SKM-1 treated with dmso at 0.1 percent for 144 hours (cell line): ENCODE results near the gene IL12RB1.
A peak's percentile ranks its signal among the peaks of the same experiment; 100 is the strongest.
"Not testable (repeated sequence)": the region's sequence is repeated elsewhere in the genome, so short reads cannot be mapped to it uniquely, and the experiment has no call there.

ENCODE experiments used
- DNase-seq: peaks from one replicate; lab custom pipeline; 2025; ENCODE audit not compliant: unreplicated experiment; lab: John Stamatoyannopoulos, UW

The IL12RB1 gene

GRCh38 chr19:18112989-18113478 lies 26.3 kb upstream of the IL12RB1 start:
- peak; percentile 86 for DNase-seq

DNA sequence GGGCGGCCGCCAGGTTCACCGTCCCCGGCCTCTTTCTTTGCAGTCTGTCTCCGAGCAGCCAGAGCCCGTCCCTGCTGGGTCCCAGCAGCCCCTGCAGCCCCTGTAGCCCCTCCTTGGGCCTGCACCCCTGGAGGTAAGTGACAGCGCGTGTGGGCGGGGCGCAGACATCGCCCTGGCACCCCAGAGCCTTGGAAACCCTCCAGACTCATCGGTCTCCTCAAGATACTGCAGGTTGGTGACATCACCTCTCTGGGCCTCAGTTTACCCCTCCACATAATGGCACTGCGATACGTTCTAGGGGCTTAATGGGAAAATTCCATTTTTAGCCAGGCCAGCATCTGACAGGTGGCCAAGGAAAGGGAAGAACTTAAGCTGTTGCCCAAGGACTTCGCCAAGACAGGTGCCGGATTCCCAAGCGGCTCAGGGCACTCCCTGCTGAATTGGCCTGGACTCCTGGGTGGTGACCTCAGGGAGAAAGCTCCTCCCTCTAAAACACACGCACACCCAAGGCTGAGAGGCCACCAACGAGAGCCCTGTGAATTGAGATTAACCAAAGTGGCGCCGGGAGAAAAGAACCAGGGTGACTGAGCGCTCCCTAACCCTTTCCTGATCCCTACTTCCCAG lies 24.0 kb upstream of the IL12RB1 start:
- no peak for DNase-seq

DNA sequence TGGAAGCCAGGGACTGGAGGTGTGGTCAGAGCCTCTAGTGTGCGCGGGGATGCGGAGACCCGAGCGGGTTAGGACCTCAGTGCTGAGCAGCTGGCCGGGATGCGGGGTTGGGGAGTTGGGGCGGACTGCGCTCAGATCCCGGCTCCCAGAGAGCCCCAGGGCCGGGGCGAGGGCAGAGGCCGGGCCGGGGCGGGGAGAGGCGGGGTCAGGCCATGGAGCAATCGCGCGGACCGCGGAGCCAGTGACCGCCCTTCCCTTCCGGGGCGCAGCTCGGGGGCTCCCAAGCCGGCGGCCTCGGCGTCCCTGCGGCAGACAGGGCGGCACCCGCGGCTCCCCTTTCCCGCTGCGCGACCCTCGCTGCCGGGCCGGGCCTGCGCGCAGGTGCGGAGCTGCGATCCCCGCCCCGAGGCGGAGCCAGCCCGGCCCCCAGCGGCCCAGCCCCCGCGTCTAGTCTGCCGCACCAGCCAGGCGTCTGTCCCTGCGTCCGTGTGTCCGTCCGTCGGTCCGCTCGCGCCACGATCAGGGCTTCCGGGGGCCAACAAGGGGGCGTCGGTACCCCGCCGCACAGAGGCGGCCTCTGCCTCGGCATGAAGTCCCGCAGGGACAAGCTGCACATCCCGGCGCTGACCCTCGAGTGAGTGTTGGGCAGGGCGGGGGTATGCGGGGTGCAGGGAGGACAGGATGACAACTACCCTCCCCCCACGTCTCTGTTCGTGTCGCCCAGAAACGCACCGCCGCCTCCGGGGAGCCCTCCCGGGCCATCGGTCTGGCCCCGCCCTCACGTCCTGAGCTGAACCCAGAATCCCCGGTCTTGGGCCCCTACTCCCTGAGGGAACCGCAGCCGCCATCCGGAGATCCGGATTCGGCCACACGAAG lies 23.2 kb upstream of the IL12RB1 start:
- peak; percentile 34 for DNase-seq

GRCh38 chr19:18109341-18109732 lies 22.6 kb upstream of the IL12RB1 start:
- no peak for DNase-seq

DNA sequence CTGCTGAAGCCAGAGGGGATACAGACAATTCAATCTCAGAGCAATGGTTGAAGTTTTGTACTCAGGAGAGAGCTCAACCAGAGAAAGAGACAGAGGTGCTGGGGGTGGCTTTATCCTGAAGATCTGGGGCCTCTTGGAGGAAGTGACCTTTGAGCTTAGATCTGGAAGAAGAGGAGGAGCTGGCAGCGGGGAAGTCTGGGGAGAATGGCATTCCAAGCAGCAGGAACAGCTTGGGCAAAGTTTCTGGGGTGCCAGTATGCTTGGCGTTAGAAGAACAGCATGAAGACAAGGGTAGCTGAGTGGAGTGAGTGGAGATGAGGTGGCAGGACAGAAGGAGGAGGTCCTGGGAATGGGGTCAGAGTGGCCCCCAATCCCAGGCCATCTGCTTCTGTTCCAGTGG lies 22.2 kb upstream of the IL12RB1 start:
- no peak for DNase-seq

- no peak for DNase-seq
Observed at GRCh38 chr19:18107235-18107634, 20.5 kb upstream of the IL12RB1 start.

DNA sequence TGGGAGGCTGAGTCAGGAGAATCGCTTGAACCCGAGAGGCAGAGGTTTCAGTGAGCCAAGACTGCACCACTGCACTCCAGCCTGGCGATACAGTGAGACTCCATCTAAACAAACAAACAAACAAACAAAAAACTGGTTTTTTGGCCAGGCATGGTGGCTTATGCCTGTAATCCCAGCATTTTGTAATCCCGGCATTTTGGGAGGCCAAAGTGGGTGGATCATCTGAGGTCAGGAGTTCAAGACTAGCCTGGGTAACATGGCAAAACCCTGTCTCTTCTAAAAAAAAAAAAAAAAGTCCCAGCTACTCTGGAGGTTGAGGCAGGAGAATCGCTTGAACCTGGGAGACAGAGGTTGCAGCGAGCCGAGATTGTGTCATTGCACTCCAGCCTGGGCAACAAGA lies 18.5 kb upstream of the IL12RB1 start:
- DNase-seq: not testable (repeated sequence)

GRCh38 chr19:18104793-18105131 lies 18.0 kb upstream of the IL12RB1 start:
- no peak for DNase-seq

- no peak for DNase-seq
Observed at GRCh38 chr19:18102916-18103542, 16.3 kb upstream of the IL12RB1 start.

DNA sequence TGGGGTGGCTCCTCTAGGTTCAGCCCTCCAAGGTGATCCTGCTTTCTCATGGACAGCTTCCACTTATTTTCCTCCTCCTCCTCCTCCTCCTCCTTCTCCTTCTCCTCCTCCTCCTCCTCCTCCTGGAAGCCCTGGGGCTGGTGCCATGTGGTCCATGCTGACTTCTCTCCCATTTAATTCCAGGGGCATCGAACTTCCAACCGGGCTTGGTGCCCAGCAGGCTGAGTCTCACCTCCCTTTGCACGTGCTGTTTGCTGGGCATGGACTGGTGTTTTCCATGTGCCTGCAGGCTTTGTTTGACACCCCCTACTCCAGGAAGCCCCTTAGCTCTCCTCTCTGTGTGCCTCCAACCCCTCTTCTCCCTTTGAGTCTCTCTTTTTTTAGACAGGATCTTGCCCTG lies 14.5 kb upstream of the IL12RB1 start:
- DNase-seq: no peak

DNA sequence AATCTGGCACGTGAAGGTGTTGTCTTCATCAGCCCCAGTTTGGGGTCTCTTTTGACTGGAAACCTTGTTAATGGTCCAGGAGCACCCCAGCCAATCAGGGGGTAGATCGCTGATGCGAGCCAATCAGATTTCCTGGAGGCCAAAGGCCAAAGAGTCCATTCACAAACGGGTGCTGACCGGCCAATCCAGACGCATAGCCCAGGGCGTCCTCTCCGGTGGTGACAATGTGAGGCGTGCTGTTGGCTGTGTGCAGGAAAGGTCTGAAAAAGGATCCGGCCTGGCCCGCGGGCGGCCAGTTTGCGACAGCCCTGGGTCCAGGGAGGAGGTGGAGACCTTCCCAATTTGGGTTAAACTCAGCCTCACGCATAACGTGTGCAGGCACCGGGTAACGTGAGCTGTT lies 14.0 kb upstream of the IL12RB1 start:
- DNase-seq: no peak

DNA sequence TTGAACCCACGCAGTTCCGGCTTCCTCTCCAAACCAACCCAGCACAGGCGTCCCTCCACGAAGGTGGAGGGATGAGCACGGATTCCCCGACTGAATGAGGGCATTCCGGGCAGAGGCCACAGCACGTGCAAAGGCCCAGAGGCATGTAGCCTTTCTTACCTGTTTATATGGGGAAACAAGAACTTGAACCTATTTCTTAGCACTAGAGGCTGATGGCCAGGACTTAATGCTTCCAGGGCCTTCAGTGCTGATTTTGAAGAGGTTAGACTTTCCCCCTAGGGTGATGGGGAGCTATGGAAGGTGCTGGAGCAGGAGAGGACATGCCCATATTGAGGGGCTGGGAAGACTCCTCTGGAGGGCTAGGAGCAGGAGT lies 12.9 kb upstream of the IL12RB1 start:
- DNase-seq: no peak

DNA sequence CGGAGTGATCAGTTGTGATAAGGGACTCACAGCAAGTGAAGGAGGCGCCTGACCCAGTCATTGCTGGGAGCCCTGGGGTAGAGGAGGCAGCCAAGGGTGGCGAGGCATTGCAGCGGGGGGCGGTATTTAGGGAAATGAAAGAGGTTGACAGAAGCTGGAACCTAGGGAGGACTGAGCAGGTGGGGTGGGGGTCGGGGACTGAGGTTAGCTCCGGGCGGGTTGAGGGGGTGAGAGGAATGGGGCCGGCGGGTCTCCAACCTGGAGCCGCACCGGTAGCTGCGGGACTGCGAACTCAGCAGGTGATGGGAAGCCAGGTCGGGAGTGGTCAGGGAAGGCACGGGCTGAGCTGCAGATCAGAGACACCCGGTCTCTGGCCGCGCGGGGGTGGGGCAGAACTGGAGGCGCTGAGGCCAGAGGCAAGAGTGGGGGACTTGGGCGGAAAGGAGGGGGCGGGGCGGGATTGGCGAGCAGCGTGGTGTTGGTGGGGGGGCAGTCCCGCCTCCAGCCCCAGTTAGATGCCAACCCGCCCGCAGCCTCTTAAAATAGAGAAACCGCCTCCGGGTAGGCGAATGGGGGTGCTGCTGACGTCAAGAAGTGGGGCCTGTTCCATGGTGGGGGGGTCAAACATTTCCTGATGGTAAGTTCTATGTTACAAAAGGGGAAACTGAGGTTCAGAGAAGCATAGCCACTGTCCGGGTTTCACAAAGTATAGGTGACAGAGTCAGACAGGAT lies 12.3 kb upstream of the IL12RB1 start:
- no peak for DNase-seq

DNA sequence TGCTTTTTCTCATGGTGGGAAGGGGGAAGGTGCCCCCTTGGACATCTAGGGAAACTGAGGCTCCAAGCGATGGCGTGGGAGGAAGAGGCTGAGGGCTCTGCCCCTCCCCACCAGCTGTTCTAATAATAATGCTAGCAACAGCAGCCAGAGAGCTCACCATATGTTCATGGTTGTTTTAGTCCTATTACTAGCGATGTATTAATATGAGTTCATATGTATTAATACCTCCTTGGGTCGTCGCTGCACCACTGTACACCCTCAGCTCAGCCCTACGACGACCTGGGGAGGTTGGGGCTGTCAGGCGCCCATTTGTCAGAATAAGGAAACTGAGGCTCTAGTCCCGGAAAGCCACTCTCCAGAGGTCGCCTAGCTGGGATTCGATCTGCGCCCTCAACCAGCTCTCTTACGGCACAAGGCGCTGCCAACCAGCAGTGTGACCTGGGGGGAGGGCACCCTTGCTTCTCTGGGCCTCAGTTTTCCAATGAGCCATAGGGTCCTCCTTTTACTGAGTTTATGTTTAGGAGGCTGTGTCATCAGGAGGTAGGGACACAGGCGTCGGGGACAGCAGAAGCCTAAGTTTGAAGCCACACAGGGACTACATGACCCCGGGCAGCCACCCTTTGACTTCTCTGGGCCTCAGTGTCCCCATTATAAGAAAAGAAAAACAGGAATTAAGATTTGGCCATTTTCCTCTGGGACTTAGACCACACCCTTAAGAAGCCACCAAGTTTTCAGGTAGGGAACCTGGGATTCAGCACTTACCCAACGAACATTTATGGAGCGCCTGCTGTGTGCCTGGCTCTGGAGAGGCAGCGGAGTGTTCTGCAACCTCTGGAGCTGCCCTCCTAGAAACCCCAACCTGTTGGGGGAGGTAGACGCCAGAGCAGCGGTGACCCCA lies 11.5 kb upstream of the IL12RB1 start:
- DNase-seq: no peak

DNA sequence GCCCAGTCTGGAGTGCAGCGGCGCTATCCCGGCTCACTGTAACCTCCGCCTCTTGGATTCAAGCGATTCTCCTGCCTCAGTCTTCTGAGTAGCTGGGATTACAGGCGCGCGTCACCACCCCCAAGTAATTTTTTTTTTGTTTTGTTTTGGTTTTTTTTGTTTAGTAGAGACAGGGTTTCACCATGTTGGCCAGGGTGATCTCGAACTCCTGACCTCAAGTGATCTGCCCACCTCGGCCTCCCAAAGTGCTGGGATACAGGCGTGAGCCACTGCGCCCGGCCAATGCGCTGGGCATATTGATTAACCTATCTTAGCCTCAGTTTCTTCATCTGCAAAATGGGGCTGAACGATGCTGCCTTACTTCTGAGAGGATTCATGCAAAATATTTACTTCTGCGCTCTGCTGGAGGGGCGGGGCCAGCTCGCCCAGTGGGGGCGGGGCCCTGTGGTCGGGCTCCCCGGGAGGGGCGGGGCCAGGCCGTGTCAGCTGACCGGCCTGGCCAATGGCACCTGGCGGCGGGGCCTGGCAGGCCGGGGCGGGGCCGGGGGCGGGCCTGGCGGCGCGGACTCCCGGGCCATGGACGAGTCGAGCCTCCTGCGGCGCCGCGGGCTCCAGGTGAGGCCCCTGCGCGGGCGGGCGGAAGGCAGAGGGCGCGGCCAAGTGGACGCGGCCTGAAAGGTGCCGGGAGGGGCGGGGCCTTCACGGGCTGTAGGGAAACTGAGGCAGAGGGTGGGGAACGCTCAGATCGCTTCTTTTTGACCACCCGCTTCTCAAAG lies 10.7 kb upstream of the IL12RB1 start, which contains the start of gene MAST3:
TSS of gene MAST3 (plus strand) at position 562 of the 776 bp plus-strand sequence. CDS start at position 577, 15 bp downstream.
- DNase-seq: peak; percentile 81

DNA sequence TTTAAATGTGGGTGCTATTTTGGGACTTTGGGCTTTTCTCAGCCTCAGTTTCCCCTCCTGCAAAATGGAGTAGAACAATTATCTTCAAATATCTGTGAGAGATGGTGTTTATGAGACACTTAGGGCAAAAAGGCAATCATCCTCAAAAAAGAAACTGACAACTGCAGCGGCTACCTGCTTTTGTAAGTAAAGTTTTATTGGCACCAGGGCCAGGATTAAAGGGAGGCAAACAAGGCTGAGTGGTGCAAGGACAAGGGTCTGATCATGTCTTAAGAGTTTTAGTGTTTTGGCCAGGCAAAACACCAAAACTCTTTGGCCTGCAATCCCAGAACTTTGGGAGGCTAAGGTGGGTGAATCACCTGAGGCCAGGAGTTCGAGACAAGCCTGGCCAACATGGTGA lies 9.5 kb upstream of the IL12RB1 start:
- no peak for DNase-seq

DNA sequence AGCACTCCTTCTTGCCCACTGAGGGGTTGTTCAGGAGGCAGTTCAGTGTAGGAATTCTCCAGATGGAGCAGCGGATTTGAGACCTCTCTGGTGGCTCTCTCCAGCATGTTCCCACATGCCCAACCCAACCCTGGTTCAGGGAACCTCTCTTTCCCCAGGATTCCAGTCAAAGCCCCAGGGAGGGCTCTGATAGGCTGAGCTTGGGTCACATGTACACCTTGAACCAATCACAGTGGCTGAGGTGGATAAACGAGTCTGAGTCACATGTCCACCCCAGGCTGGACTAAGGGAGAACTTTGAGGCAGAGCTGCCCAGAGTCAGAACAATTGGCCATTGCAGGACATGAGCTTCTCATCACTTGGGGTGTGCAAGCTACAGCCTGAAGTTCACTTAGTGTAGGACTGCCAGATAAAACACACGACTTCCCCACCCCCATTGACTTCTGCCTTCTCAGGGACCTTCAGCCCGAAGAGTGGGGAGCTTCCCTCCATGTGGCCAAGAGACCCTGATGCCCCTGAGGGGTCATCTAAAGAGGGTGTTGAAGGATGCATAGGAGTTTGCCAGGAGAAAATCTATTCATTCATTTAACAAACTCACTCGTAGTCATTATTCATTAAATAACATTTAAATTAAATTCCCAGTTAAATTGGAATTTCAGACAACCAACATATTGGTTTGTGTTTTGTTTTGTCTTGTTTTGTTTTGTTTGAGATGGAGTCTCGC lies 6.9 kb upstream of the IL12RB1 start:
- DNase-seq: no peak

DNA sequence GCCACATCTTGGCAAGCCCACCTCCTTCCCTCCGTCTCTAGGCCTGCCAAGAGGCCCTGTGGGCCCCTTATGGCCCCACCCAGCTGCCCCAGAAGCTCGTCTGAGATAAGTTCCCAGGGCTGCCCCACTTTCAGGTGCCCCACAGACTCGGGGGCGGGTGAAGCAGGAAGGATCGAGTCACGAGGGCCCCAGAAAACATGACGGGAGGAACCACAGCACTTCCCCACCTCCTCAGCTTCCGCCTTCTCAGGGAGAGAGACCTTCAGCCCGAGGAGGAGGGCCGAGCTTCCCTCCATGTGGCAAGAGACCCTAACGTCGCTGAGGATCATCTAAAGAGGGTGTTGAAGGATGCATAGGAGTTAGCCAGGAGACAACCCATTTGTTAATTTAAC lies 4.5 kb upstream of the IL12RB1 start:
- peak; percentile 89 for DNase-seq
